ENCODE measurements around the gene GALM.
"Not testable (repeated sequence)": the region's sequence is repeated elsewhere in the genome, so short reads cannot be mapped to it uniquely, and the experiment has no call there.

The GALM gene

GRCh38 chr2:38713338-38713737 is 47.4 kb downstream of the GALM start:
- no peak for DNase-seq

- not testable (repeated sequence) for DNase-seq
Measured at GRCh38 chr2:38714941-38715340, 49.0 kb downstream of the GALM start.

GRCh38 chr2:38716185-38716584 is 50.3 kb downstream of the GALM start:
- DNase-seq: no peak

- DNase-seq: no peak
Measured at GRCh38 chr2:38718601-38719000, 52.7 kb downstream of the GALM start.

GRCh38 chr2:38719706-38720105 is 53.8 kb downstream of the GALM start:
- DNase-seq: no peak

GRCh38 chr2:38720613-38721241 is 54.8 kb downstream of the GALM start:
- DNase-seq: peak; percentile 2

- DNase-seq: peak; percentile 53
Measured at GRCh38 chr2:38722271-38723061, 56.6 kb downstream of the GALM start.

GRCh38 chr2:38723173-38723572 is 57.3 kb downstream of the GALM start:
- DNase-seq: no peak

- DNase-seq: no peak
Measured at GRCh38 chr2:38727661-38728060, 61.7 kb downstream of the GALM start.

- no peak for DNase-seq
Measured at GRCh38 chr2:38728694-38729093, 62.8 kb downstream of the GALM start.

GRCh38 chr2:38731090-38731489 is 65.2 kb downstream of the GALM start:
- DNase-seq: peak; percentile 5

- DNase-seq: peak; percentile 5
Measured at GRCh38 chr2:38731684-38732221, 65.8 kb downstream of the GALM start.

GRCh38 chr2:38733300-38733971 is 67.5 kb downstream of the GALM start:
- DNase-seq: no peak

GRCh38 chr2:38734299-38735058 is 68.6 kb downstream of the GALM start:
- no peak for DNase-seq

GRCh38 chr2:38735999-38736320 is 70.0 kb downstream of the GALM start:
- DNase-seq: no peak

GRCh38 chr2:38737000-38737698 is 71.2 kb downstream of the GALM start:
- not testable (repeated sequence) for DNase-seq

GRCh38 chr2:38737925-38738324 is 72.0 kb downstream of the GALM start:
- DNase-seq: no peak

- no peak for DNase-seq
Measured at GRCh38 chr2:38739524-38739923, 73.6 kb downstream of the GALM start.

GRCh38 chr2:38740851-38741731 is 75.2 kb downstream of the GALM start:
- DNase-seq: peak; percentile 42

- DNase-seq: no peak
Measured at GRCh38 chr2:38742797-38743559, 77.1 kb downstream of the GALM start.
